Stimulated activated CD4-positive, alpha-beta T cell treated with anti-CD3 and anti-CD28 coated beads, Interleukin-1b, Interleukin-23, amount 100 ng/mL, for 4 hours (primary cell): ENCODE measurements around the gene SNTG2.

Source experiments
- DNase-seq, 2 donors: peaks; one replicate each; pipeline ENCODE4 v3.0.0-alpha.2; 2020; ENCODE audit warnings: low read depth in 2 of 2

Gene SNTG2

GRCh38 chr2:1002350-1002749 lies 51.7 kb downstream of the SNTG2 start:
- DNase-seq: no peak

DNA sequence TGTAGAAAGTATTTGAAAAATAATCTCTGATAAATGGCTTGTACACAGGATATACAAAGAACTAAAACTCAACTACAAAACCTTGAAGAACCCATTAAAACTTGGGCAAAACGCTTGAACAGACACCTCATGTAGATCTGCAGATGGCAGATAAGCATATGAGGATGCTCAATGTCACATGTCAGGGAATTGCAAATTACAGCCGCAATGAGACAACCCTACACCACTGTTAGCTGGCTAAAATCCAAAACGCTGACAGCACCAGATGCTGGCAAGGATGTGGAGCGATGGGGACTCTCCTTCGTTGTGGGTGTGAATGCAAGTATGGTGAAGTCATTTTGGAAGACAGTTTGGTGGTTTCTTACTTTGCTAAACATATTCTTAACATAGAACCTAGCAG lies 53.7 kb downstream of the SNTG2 start:
- no peak for DNase-seq

DNA sequence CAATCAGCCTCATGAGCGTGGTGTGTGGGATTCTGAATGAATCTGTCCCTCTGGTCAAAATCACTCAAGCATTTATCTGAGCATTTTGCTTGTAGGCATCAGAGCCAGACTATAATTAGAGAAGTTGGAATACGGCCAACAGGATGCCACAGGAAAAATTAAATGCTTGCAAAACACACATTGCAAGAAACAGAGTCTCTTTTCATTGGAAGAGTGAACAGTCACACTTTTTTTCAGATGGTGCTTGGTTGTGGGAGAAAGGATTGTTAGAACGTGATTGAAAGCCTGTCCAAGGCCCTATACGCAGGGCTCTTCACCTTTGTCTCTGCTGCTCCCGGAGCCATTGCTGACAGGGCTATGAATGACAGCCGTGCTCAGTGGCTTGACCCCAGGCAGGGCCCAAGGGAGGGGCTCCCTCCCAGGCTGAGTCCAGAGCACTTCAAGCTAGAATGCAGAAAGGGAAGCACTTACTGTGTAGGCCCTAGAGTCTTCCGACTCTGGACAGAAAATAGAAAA lies 59.8 kb downstream of the SNTG2 start:
- no peak for DNase-seq

GRCh38 chr2:1011006-1011405 lies 60.4 kb downstream of the SNTG2 start:
- no peak for DNase-seq

- no peak for DNase-seq
Observed at GRCh38 chr2:1011985-1012384, 61.3 kb downstream of the SNTG2 start.

GRCh38 chr2:1014802-1015201 lies 64.2 kb downstream of the SNTG2 start:
- no peak for DNase-seq

DNA sequence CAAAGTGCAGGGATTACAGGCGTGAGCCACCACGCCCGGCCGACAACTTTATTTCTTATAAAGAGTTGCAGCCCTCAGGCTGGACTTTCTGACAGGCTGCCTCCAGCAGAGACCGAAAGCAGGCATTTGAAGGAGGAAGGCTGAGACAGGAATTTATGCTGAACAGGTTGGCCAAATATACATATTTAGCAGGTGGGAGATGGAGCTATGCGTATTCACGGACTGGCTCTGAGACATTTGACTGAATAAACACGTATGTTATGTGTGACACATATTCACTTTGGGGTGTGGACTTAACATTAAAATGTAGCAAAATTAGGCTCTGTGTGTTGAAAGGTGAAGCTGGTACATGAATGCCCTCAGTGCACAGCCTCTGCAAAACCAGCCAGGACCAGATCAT lies 65.9 kb downstream of the SNTG2 start:
- DNase-seq: no peak

DNA sequence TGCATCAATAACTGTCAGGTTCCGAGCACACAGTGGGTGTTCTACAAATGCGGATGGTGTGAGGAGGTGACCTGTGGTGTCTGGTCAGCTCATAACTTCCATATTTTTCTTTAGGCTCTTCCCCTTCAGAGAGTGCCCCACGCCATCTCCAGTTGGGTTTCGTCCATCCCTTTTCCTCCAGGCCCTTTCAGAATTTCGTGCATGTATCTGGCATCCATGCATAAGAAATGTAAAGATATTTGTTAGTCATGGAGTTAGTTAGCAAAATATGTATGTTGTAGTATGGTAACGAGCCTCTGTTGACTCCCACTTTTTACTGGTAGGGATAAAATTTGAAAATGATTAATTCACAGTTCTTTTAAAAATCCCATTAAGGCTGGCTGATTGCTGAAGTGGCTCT lies 67.2 kb downstream of the SNTG2 start:
- DNase-seq: no peak

DNA sequence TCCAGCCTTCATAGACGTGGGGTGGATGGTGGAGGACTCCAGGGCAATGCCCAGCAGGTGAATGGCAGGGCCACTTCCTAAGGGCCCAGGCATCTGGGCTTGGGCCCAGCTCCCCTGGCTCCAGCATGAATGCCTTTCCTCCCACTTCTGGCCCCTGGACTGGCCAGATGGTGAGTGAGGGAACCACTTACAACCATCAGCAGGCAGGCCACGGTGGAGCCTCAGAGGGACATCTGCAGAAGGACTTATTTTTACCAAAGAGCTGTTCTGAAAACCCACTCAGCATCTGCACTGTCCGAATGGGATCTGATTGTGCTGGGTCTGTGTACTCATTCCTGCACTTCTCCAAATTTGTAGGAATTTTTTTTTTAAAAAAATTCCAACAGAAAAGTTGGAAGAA lies 69.6 kb downstream of the SNTG2 start:
- DNase-seq: no peak

- no peak for DNase-seq
Observed at GRCh38 chr2:1022178-1022577, 71.5 kb downstream of the SNTG2 start.

DNA sequence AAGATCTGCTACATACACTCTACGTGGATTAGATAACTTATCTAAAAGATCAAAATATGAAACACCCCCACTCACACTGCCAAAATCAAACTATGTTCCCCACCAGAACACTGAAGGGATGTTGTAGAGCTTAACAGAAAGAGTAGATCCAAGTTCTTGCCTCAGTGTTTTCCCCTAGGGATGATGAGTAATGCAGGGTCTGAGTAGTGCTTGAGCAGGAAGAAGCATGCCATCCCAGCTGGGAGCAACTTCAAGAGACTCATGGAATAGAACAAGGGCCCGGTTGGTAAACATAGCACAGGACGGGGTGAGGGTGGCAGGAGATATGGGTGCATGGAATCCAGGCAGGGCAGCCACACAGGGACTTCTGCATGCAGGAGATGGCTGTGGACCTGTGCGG lies 74.3 kb downstream of the SNTG2 start:
- no peak for DNase-seq

- DNase-seq: no peak
Observed at GRCh38 chr2:1026141-1026540, 75.5 kb downstream of the SNTG2 start.

DNA sequence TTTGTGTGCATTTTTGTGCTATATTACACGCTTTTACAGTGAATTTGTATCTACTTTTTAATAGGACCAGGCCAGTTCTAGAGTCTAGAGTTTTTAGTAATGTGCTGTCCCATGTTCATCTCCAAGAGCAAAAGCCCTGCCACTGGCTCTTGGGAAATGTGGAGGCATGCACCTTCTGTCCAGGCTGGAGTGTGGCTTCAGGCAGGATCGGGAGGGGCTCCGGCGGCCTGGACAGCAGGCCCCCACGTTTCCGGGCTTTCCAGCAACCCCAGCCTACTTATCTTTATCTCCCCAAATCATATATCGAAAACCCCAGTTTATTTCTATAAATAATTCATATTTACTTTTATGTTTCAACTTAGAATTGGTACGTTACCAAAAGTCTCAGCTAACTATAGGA lies 78.2 kb downstream of the SNTG2 start:
- DNase-seq: no peak

DNA sequence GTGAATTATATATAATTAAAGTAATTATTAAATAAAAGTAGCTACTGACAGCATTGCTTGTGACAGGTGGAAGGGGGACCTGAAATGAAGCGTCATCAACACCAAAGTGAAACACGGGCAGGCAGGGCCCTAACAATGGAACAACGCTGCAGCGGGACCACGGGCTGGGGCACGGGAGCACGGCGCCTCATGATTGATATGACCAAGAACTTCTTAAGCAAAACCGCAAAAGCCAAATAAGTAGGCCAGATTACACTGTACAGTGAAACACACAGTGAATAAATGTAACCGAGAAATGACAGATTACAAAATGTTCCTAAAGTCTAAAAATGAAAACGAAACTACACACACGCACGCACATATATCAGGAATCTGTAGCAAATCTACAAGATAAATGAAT lies 81.4 kb downstream of the SNTG2 start:
- no peak for DNase-seq

- no peak for DNase-seq
Observed at GRCh38 chr2:1033069-1033468, 82.4 kb downstream of the SNTG2 start.

- DNase-seq: no peak
Observed at GRCh38 chr2:1037066-1037465, 86.4 kb downstream of the SNTG2 start.

DNA sequence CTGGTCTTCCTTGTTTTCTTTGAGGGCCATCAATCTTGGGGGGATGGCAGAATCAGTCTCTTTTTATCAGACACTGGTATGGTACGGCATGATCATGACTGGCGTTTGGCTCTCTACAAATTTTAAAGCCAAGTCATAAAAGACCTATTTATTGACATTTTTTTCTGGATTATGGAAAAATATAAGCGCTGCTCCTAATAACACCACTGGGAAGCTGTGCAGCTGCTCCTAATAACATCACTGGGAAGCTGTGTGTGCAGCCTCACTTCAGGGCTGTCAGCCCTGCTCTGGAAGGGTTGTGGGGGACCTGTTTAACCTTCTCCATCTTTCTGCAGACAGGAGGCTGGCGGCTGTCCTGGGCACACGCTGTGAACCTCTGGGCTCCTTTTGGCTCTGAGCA lies 88.9 kb downstream of the SNTG2 start:
- no peak for DNase-seq

GRCh38 chr2:1041012-1041805 lies 90.6 kb downstream of the SNTG2 start:
- DNase-seq: no peak

DNA sequence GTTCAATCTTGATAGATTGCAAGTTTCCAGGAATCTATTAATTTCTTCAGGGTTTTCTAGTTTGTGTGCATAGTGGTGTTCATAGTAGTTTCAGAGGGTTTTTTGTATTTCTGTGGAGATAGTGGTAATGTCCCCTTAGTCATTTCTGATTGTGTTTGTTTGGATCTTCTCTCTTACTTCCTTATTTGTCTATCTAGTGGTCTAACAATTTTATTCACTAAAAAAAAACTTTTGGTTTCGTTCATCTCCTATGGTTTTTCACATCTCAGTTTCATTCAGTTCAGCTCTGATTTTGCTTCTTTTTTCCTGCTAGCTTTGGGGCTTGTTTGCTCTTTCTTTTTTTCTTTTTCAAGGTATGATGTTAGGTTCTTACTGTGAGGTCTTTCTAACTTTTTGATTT lies 94.5 kb downstream of the SNTG2 start:
- DNase-seq: no peak

DNA sequence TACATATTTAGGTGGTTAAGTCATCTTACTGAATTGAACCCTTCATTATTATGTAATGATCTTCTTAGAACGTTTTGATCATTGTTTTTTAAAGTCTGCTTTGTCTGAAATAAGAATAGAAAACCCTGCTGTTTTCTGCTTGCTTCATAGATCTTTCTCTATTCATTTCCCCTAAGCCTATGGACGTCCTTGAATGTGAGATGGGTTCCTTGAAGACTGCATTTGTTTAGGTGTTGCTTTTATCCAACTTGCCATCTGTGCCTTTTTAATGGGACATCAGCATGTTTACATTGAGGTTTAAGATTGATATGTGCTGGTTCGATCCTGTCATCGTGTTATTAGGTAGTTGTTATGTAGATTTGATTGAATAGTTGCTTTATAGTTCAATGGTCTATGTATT lies 95.4 kb downstream of the SNTG2 start:
- DNase-seq: no peak

GRCh38 chr2:1047485-1047884 lies 96.8 kb downstream of the SNTG2 start:
- no peak for DNase-seq

DNA sequence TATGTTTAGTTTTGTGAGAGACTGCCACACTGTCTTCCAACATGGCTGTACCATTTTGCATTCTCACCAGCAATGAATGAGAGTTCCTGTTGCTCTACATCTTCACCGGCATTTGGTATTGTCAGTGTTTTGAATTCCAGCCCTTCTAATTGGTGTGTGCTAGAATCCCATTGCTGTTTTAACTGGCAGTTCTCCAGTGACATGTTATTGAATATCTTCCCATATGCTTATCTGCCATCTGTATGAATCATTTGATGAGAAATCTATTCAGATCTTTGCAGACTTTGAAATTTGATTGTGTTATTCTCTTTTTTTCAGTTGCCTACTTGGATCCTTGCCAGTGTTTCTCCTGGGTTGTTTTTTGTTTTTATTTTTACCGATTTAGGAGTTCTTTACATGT lies 99.0 kb downstream of the SNTG2 start:
- DNase-seq: no peak

DNA sequence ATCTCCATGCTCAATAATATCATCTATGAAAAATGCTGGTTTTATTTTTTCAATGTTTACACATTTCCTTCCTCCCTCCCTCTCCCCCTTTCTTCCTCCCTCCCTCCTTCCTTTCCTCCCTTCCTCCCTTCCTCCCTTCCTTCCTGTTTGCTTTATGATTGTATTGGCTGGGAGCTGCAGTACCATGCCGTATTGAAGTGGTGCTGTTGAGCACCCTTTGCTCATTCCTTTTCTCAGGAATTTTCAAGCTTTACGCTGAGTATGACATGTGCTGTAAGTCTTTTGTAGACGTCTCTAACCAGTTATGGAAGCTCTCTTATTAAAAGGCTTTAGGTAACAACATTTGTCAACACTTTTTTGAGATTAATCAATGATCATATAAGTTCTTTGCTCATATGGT lies 100.4 kb downstream of the SNTG2 start:
- no peak for DNase-seq

- no peak for DNase-seq
Observed at GRCh38 chr2:1052771-1053191, 102.1 kb downstream of the SNTG2 start.
